Measurements from ENCODE around the gene MYO3B. TPM values are rescaled to one million over a fixed set of nuclear protein-coding genes. Genes with fewer than 3 reads are reported as not detected.

The MYO3B gene
- total and polyA plus RNA-seq, 2 of the 8 experiments (the other 6 are each of a cell fraction or from before 2014, with no cell fraction given) = 0.17 to 0.19 TPM

DNA sequence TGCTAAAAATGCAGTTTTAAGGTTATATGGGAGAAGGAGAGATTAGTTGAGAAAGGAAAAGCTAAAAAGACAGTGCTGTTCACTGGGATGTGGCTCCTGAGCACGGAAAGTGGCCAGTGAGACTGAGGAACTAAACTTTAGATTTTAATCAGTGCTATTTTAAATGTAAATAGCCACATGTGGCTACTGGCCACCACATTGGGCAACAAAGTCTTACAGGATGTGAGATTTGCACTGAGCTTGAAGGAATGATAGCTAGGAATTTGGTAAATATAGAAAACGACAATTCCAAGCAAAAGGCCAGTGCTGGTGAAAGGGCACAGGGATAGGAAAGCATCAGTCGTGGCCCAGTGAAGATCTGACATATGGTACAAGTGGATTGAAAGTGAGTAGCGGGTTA is 523.1 kb downstream of the MYO3B start (continued):
- TF ChIP-seq, protein P1, sequence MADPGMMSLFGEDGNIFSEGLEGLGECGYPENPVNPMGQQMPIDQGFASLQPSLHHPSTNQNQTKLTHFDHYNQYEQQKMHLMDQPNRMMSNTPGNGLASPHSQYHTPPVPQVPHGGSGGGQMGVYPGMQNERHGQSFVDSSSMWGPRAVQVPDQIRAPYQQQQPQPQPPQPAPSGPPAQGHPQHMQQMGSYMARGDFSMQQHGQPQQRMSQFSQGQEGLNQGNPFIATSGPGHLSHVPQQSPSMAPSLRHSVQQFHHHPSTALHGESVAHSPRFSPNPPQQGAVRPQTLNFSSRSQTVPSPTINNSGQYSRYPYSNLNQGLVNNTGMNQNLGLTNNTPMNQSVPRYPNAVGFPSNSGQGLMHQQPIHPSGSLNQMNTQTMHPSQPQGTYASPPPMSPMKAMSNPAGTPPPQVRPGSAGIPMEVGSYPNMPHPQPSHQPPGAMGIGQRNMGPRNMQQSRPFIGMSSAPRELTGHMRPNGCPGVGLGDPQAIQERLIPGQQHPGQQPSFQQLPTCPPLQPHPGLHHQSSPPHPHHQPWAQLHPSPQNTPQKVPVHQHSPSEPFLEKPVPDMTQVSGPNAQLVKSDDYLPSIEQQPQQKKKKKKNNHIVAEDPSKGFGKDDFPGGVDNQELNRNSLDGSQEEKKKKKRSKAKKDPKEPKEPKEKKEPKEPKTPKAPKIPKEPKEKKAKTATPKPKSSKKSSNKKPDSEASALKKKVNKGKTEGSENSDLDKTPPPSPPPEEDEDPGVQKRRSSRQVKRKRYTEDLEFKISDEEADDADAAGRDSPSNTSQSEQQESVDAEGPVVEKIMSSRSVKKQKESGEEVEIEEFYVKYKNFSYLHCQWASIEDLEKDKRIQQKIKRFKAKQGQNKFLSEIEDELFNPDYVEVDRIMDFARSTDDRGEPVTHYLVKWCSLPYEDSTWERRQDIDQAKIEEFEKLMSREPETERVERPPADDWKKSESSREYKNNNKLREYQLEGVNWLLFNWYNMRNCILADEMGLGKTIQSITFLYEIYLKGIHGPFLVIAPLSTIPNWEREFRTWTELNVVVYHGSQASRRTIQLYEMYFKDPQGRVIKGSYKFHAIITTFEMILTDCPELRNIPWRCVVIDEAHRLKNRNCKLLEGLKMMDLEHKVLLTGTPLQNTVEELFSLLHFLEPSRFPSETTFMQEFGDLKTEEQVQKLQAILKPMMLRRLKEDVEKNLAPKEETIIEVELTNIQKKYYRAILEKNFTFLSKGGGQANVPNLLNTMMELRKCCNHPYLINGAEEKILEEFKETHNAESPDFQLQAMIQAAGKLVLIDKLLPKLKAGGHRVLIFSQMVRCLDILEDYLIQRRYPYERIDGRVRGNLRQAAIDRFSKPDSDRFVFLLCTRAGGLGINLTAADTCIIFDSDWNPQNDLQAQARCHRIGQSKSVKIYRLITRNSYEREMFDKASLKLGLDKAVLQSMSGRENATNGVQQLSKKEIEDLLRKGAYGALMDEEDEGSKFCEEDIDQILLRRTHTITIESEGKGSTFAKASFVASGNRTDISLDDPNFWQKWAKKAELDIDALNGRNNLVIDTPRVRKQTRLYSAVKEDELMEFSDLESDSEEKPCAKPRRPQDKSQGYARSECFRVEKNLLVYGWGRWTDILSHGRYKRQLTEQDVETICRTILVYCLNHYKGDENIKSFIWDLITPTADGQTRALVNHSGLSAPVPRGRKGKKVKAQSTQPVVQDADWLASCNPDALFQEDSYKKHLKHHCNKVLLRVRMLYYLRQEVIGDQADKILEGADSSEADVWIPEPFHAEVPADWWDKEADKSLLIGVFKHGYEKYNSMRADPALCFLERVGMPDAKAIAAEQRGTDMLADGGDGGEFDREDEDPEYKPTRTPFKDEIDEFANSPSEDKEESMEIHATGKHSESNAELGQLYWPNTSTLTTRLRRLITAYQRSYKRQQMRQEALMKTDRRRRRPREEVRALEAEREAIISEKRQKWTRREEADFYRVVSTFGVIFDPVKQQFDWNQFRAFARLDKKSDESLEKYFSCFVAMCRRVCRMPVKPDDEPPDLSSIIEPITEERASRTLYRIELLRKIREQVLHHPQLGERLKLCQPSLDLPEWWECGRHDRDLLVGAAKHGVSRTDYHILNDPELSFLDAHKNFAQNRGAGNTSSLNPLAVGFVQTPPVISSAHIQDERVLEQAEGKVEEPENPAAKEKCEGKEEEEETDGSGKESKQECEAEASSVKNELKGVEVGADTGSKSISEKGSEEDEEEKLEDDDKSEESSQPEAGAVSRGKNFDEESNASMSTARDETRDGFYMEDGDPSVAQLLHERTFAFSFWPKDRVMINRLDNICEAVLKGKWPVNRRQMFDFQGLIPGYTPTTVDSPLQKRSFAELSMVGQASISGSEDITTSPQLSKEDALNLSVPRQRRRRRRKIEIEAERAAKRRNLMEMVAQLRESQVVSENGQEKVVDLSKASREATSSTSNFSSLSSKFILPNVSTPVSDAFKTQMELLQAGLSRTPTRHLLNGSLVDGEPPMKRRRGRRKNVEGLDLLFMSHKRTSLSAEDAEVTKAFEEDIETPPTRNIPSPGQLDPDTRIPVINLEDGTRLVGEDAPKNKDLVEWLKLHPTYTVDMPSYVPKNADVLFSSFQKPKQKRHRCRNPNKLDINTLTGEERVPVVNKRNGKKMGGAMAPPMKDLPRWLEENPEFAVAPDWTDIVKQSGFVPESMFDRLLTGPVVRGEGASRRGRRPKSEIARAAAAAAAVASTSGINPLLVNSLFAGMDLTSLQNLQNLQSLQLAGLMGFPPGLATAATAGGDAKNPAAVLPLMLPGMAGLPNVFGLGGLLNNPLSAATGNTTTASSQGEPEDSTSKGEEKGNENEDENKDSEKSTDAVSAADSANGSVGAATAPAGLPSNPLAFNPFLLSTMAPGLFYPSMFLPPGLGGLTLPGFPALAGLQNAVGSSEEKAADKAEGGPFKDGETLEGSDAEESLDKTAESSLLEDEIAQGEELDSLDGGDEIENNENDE (IDR thresholded peaks at IDR 0.05; ENCODE audit: insufficient replicate concordance, low read length) = no peak
- no peak for TF ChIP-seq EGR1 (IDR thresholded peaks at IDR 0.05; ENCODE audit: borderline replicate concordance, low read depth, low read length)
